ENCODE measurements around the gene SPDYE3.

The SPDYE3 gene

DNA sequence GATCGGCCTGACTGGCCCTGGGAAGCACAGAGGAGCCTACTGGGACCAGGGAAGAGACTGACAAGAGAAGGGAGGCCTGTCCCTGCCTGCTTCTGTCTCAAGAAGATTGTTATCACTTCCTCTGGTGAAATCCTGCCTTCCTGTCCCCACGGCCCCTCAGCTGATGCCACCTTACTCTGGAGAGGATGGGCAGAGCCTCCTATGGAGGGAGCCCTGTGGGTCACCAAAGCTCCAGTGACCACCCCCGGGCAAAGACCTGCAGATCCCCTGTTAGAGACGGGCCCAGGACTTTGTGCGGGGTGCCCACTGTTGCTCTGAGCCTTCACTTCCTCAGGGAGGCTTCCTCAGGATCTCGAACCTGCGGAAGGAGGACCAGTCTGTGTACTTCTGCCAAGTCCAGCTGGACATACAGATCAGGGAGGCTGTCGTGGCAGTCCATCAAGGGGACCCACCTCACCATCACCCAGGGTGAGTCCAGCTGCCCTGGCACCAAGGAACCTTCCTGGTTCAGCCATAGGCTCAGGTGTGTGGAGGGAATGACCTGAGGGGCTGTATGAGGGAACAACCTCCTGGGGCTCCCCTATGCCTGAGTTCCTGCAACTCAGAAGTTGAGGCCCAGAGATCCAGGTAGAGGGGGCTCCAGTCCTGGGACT, 49.0 kb downstream of the SPDYE3 start:
- no peaks in the 10 kb centered on the region for H3K27me3 ChIP-seq (ENCODE audit: low read depth, low read length)
- TF ChIP-seq EZH2phosphoT487 (IDR thresholded peaks at IDR 0.05; ENCODE audit: low read depth), result no peak
- TF ChIP-seq, protein P1, sequence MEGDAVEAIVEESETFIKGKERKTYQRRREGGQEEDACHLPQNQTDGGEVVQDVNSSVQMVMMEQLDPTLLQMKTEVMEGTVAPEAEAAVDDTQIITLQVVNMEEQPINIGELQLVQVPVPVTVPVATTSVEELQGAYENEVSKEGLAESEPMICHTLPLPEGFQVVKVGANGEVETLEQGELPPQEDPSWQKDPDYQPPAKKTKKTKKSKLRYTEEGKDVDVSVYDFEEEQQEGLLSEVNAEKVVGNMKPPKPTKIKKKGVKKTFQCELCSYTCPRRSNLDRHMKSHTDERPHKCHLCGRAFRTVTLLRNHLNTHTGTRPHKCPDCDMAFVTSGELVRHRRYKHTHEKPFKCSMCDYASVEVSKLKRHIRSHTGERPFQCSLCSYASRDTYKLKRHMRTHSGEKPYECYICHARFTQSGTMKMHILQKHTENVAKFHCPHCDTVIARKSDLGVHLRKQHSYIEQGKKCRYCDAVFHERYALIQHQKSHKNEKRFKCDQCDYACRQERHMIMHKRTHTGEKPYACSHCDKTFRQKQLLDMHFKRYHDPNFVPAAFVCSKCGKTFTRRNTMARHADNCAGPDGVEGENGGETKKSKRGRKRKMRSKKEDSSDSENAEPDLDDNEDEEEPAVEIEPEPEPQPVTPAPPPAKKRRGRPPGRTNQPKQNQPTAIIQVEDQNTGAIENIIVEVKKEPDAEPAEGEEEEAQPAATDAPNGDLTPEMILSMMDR (IDR thresholded peaks at IDR 0.05; ENCODE audit: low read depth, low read length), result no peak
- peaks cover 41% of the 10 kb centered on the region for H3K36me3 ChIP-seq (replicated peaks; ENCODE audit: low read depth, low read length)
- no peak overlapping the region for H3K4me2 ChIP-seq (ENCODE audit: low read length)
- no peak overlapping the region for H3K9ac ChIP-seq (ENCODE audit: low read length)
- no peak overlapping the region for H2AFZ ChIP-seq (ENCODE audit: low read depth, low read length)
- no peaks in the 10 kb centered on the region for H4K20me1 ChIP-seq (ENCODE audit: insufficient read depth, low read length)
- no peak overlapping the region for H3K27ac ChIP-seq (ENCODE audit: low read length)
- peaks cover 11% of the 10 kb centered on the region for H3K4me1 ChIP-seq (ENCODE audit: low read length)
- no peak overlapping the region for H3K4me3 ChIP-seq (ENCODE audit: low read length)
- no peaks in the 10 kb centered on the region for H3K9me3 ChIP-seq (ENCODE audit: insufficient read depth, low read length)
- H3K79me2 ChIP-seq (ENCODE audit: low read length), result no peaks in the 10 kb centered on the region

DNA sequence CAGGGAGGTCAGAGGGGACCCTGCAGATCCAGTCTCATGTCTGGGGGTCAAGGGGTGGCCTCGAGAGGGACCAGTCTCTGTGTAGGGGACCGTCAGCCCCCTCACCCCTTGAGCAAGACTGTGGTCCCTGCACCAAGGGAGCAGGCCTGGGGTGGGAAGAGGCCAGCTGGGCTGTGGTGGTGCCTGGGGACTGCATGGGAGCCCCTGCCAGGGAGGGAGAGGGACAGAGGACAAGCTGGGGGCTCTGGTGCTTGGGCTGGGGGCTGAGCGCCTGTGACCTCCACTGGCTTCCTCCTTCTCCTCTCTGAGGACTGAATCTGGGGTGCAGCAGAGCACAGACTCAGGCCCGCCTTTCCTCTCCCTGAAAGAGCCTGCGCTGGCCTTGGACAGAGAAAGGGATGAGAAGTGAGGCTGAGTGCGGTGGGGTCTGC, 49.6 kb downstream of the SPDYE3 start:
- no peak overlapping the region for H3K4me2 ChIP-seq (ENCODE audit: low read length)
- H3K9ac ChIP-seq (ENCODE audit: low read length), result no peak overlapping the region
- no peaks in the 10 kb centered on the region for H3K9me3 ChIP-seq (ENCODE audit: insufficient read depth, low read length)
- no peak overlapping the region for H2AFZ ChIP-seq (ENCODE audit: low read depth, low read length)
- no peaks in the 10 kb centered on the region for H3K79me2 ChIP-seq (ENCODE audit: low read length)
- no peaks in the 10 kb centered on the region for H4K20me1 ChIP-seq (ENCODE audit: insufficient read depth, low read length)
- no peaks in the 10 kb centered on the region for H3K27me3 ChIP-seq (ENCODE audit: low read depth, low read length)
- no peak overlapping the region for H3K27ac ChIP-seq (ENCODE audit: low read length)
- no peak overlapping the region for H3K4me3 ChIP-seq (ENCODE audit: low read length)
- H3K36me3 ChIP-seq (replicated peaks; ENCODE audit: low read depth, low read length), result peaks cover 45% of the 10 kb centered on the region
- peaks cover 11% of the 10 kb centered on the region for H3K4me1 ChIP-seq (ENCODE audit: low read length)
- TF ChIP-seq EZH2phosphoT487 (IDR thresholded peaks at IDR 0.05; ENCODE audit: low read depth), result no peak
- TF ChIP-seq, protein P1 (IDR thresholded peaks at IDR 0.05; ENCODE audit: low read depth, low read length), result no peak

DNA sequence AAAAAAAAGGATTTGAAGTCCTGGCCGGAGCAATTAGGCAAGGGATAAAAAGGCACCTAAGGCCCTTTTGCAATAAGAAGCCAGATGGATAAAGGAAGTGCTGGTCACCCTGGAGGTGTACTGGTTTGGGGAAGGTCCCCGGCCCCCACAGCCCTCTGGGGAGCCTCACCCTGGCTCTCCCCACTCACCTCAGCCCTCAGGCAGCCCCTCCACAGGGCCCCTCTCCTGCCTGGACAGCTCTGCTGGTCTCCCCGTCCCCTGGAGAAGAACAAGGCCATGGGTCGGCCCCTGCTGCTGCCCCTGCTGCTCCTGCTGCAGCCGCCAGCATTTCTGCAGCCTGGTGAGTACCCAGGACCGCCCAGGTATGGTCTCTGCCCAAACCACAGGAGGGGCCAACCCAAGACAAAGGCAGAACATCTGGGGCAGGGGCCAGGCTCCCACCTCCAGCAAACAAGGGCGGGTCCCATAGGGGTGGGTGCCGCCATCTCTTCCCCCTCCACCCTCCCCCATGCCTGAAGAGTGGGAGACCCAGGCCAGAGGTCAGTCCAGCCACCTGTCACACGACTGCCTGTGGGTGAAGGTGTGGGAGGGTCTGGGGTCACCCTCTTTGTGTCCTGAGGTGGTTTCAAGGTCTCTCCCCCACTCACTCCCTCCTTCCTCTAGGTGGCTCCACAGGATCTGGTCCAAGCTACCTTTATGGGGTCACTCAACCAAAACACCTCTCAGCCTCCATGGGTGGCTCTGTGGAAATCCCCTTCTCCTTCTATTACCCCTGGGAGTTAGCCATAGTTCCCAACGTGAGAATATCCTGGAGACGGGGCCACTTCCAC, 50.7 kb downstream of the SPDYE3 start, which contains the start of gene PILRB:
Gene PILRB, plus strand, starts transcription at position 91 of the 830 bp plus-strand sequence. Its CDS starts 186 bp downstream, at position 277.
- no peak for TF ChIP-seq EZH2phosphoT487 (IDR thresholded peaks at IDR 0.05; ENCODE audit: low read depth)
- TF ChIP-seq, protein P1 (IDR thresholded peaks at IDR 0.05; ENCODE audit: low read depth, low read length), result peak; percentile 43
- Histone ChIP-seq H3K4me3 (ENCODE audit: low read length) (peak within 1 kb of the TSS; percentile 25; the same call in 1 of the 2 replicates), H4K20me1 (ENCODE audit: insufficient read depth, low read length) (no peaks in the 10 kb centered on the region), H3K4me1 (ENCODE audit: low read length) (peaks cover 11% of the 10 kb centered on the region), H3K9ac (ENCODE audit: low read length) (peak within 1 kb of the TSS; percentile 39; the same call in 1 of the 2 replicates), H3K4me2 (ENCODE audit: low read length) (peak within 1 kb of the TSS; percentile 38), H2AFZ (ENCODE audit: low read depth, low read length) (no peak within 1 kb of the TSS), H3K79me2 (ENCODE audit: low read length) (no peaks in the 10 kb centered on the region), H3K27ac (ENCODE audit: low read length) (no peak within 1 kb of the TSS), H3K27me3 (ENCODE audit: low read depth, low read length) (no peaks in the 10 kb centered on the region), H3K9me3 (ENCODE audit: insufficient read depth, low read length) (no peaks in the 10 kb centered on the region), H3K36me3 (replicated peaks; ENCODE audit: low read depth, low read length) (peaks cover 48% of the 10 kb centered on the region)

DNA sequence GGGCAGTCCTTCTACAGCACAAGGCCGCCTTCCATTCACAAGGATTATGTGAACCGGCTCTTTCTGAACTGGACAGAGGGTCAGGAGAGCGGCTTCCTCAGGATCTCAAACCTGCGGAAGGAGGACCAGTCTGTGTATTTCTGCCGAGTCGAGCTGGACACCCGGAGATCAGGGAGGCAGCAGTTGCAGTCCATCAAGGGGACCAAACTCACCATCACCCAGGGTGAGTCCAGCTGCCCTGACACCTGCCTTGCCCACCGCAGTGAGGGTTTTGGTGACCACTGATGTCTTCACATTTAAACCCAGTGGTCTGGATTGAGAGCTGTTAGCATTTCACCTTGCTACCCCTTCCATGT, 51.3 kb downstream of the SPDYE3 start:
- TF ChIP-seq, protein P1 (IDR thresholded peaks at IDR 0.05; ENCODE audit: low read depth, low read length), result no peak
- TF ChIP-seq EZH2phosphoT487 (IDR thresholded peaks at IDR 0.05; ENCODE audit: low read depth), result no peak
- Histone ChIP-seq H2AFZ (ENCODE audit: low read depth, low read length) (no peak overlapping the region), H3K79me2 (ENCODE audit: low read length) (no peaks in the 10 kb centered on the region), H3K9me3 (ENCODE audit: insufficient read depth, low read length) (no peaks in the 10 kb centered on the region), H3K27me3 (ENCODE audit: low read depth, low read length) (no peaks in the 10 kb centered on the region), H3K9ac (ENCODE audit: low read length) (peak overlapping the region; percentile 39; the same call in 1 of the 2 replicates), H3K4me2 (ENCODE audit: low read length) (peak overlapping the region; percentile 38), H4K20me1 (ENCODE audit: insufficient read depth, low read length) (no peaks in the 10 kb centered on the region), H3K4me1 (ENCODE audit: low read length) (peaks cover 11% of the 10 kb centered on the region), H3K27ac (ENCODE audit: low read length) (no peak overlapping the region), H3K36me3 (replicated peaks; ENCODE audit: low read depth, low read length) (peaks cover 49% of the 10 kb centered on the region), H3K4me3 (ENCODE audit: low read length) (peak overlapping the region; percentile 25; the same call in 1 of the 2 replicates)

All from OCI-LY3 (cell line).